Spleen (tissue), 7 donors: ENCODE results near the gene SCRG1.

Source experiments
- CTCF ChIP-seq, 11 experiments: fragments of 200-600 bp in 7 of 11; fragments of 450-650 bp in 4 of 11; sonication (generic) in 4 of 11; IDR thresholded peaks in 8 of 11; conservative IDR thresholded peaks in 3 of 11; 1 replicate in 7 of 11; 2 replicates in 4 of 11; pipeline versions ENCODE4 v1.4.0 to v1.8.0; 2016 to 2021; ENCODE audit warnings: antibody characterized with exemption in 11 of 11, inconsistent platforms in 4 of 11, mild to moderate bottlenecking in 1 of 11
- POLR2AphosphoS5 ChIP-seq, 3 donors: sonication (generic); formaldehyde crosslinking; IDR thresholded peaks; one replicate each; pipeline ENCODE4 v1.5.1; 2017; ENCODE audit warnings: antibody characterized with exemption in 3 of 3
- donor health status: DM: no; HTN: no; CAD: no; lungs with moderate emphysema.
- donor health status: DM: no; HTN: no; CAD: no.
- donor health status: DM: no; HTN: no; CAD: no.

- TF ChIP-seq CTCF (IDR thresholded peaks at IDR 0.05 in 8 of 11, conservative IDR thresholded peaks at IDR 0.05 in 3 of 11): no peak
- no peak for TF ChIP-seq POLR2AphosphoS5 (IDR thresholded peaks at IDR 0.05)
Measured at GRCh38 chr4:173403051-173403450, 4.1 kb upstream of the SCRG1 start.
